ENCODE data around the gene GUCY1A1.
"Not testable (repeated sequence)": the region's sequence is repeated elsewhere in the genome, so short reads cannot be mapped to it uniquely, and the experiment has no call there.

GUCY1A1 gene

GRCh38 chr4:155666344-155667221 lies at the start of gene GUCY1A1:
TSS of gene GUCY1A1 (plus strand) at chr4:155666848. CDS start at chr4:155696868, 30,020 bp downstream.
- no peak for DNase-seq

- no peak for DNase-seq
Observed at GRCh38 chr4:155617296-155617695, 49.4 kb upstream of the GUCY1A1 start.

GRCh38 chr4:155618183-155618838 lies 48.3 kb upstream of the GUCY1A1 start:
- DNase-seq: no peak

GRCh38 chr4:155620637-155621036 lies 46.0 kb upstream of the GUCY1A1 start:
- DNase-seq: no peak

GRCh38 chr4:155624478-155624877 lies 42.2 kb upstream of the GUCY1A1 start:
- no peak for DNase-seq

GRCh38 chr4:155626561-155626960 lies 40.1 kb upstream of the GUCY1A1 start:
- DNase-seq: no peak

- no peak for DNase-seq
Observed at GRCh38 chr4:155629183-155629825, 37.3 kb upstream of the GUCY1A1 start.

- DNase-seq: no peak
Observed at GRCh38 chr4:155629956-155630355, 36.7 kb upstream of the GUCY1A1 start.

- DNase-seq: no peak
Observed at GRCh38 chr4:155632310-155632840, 34.3 kb upstream of the GUCY1A1 start.

GRCh38 chr4:155638195-155638965 lies 28.3 kb upstream of the GUCY1A1 start:
- DNase-seq: no peak

GRCh38 chr4:155639704-155640523 lies 26.7 kb upstream of the GUCY1A1 start:
- no peak for DNase-seq

GRCh38 chr4:155640751-155641150 lies 25.9 kb upstream of the GUCY1A1 start:
- DNase-seq: no peak

- no peak for DNase-seq
Observed at GRCh38 chr4:155643087-155643486, 23.6 kb upstream of the GUCY1A1 start.

GRCh38 chr4:155646001-155646400 lies 20.6 kb upstream of the GUCY1A1 start:
- DNase-seq: no peak

- DNase-seq: not testable (repeated sequence)
Observed at GRCh38 chr4:155650785-155651184, 15.9 kb upstream of the GUCY1A1 start.

GRCh38 chr4:155653052-155653451 lies 13.6 kb upstream of the GUCY1A1 start:
- DNase-seq: no peak

- no peak for DNase-seq
Observed at GRCh38 chr4:155656025-155656424, 10.6 kb upstream of the GUCY1A1 start.

GRCh38 chr4:155657169-155657568 lies 9.5 kb upstream of the GUCY1A1 start:
- DNase-seq: no peak

GRCh38 chr4:155657985-155658680 lies 8.5 kb upstream of the GUCY1A1 start:
- DNase-seq: no peak

- DNase-seq: no peak
Observed at GRCh38 chr4:155658681-155659064, 8.0 kb upstream of the GUCY1A1 start.

GRCh38 chr4:155659176-155659575 lies 7.5 kb upstream of the GUCY1A1 start:
- no peak for DNase-seq

Data from stimulated activated CD4-positive, alpha-beta T cell treated with anti-CD3 and anti-CD28 coated beads, Interleukin-12 subunit alpha, Interleukin-12 subunit beta, amount 100 ng/mL, for 4 hours (primary cell).